HG03066 (cell line): ENCODE data around the gene RUNX1.
A peak's percentile ranks its signal among the peaks of the same experiment; 100 is the strongest.
"Not testable (repeated sequence)": the region's sequence is repeated elsewhere in the genome, so short reads cannot be mapped to it uniquely, and the experiment has no call there.

ENCODE experiments used
- ATAC-seq: cut with Tn5 transposase; IDR thresholded peaks from one replicate; pipeline ENCODE4 v1.9.1; 2021; ENCODE audit warnings: low read depth; ENCODE audit not compliant: unreplicated experiment

The RUNX1 gene

GRCh38 chr21:34977333-34977732 is 71.8 kb downstream of the RUNX1 start:
- ATAC-seq: no peak

GRCh38 chr21:34974162-34974981 is 74.7 kb downstream of the RUNX1 start:
- ATAC-seq: peak; percentile 82

- ATAC-seq: no peak
These were observed 75.4 kb downstream of the RUNX1 start for GRCh38 chr21:34973685-34974084.

GRCh38 chr21:34971656-34972055 is 77.4 kb downstream of the RUNX1 start:
- no peak for ATAC-seq

- ATAC-seq: no peak
These were observed 78.5 kb downstream of the RUNX1 start for GRCh38 chr21:34970566-34970965.

GRCh38 chr21:34970167-34970500 is 79.0 kb downstream of the RUNX1 start:
- no peak for ATAC-seq

- no peak for ATAC-seq
These were observed 79.5 kb downstream of the RUNX1 start for GRCh38 chr21:34969423-34970166.

GRCh38 chr21:34968414-34969333 is 80.4 kb downstream of the RUNX1 start:
- ATAC-seq: no peak

GRCh38 chr21:34967509-34968289 is 81.4 kb downstream of the RUNX1 start:
- no peak for ATAC-seq

- not testable (repeated sequence) for ATAC-seq
These were observed 82.2 kb downstream of the RUNX1 start for GRCh38 chr21:34966881-34967280.

- no peak for ATAC-seq
These were observed 83.6 kb downstream of the RUNX1 start for GRCh38 chr21:34965200-34966174.

GRCh38 chr21:34962586-34963222 is 86.4 kb downstream of the RUNX1 start:
- no peak for ATAC-seq

- ATAC-seq: no peak
These were observed 87.0 kb downstream of the RUNX1 start for GRCh38 chr21:34962136-34962535.

GRCh38 chr21:34960687-34961086 is 88.4 kb downstream of the RUNX1 start:
- no peak for ATAC-seq

GRCh38 chr21:34959607-34960006 is 89.5 kb downstream of the RUNX1 start:
- ATAC-seq: no peak

- no peak for ATAC-seq
These were observed 91.1 kb downstream of the RUNX1 start for GRCh38 chr21:34958040-34958439.

GRCh38 chr21:34956416-34957316 is 92.4 kb downstream of the RUNX1 start:
- ATAC-seq: no peak

- ATAC-seq: no peak
These were observed 95.2 kb downstream of the RUNX1 start for GRCh38 chr21:34953950-34954349.
